Measurements from ENCODE around the gene MICAL1. TPM values are rescaled to one million over a fixed set of nuclear protein-coding genes. Genes with fewer than 3 reads are reported as not detected.

The MICAL1 gene
- total RNA-seq, 1 donor from 2014 or later = 38.8 TPM

- DNase-seq (ENCODE audit: low read depth, low spot score) = peak; percentile 52
These were observed 15.1 kb downstream of the MICAL1 start, which contains the start of the genes PPIL6 and SMPD2 for GRCh38 chr6:109440331-109441068. PPIL6 (minus strand) TSS chr6:109440628; CDS start chr6:109440590, 38 bp downstream. SMPD2 (plus strand) TSS chr6:109440724; CDS start chr6:109441122, 398 bp downstream.

- no peak for DNase-seq (ENCODE audit: low read depth, low spot score)
These were observed 19.5 kb downstream of the MICAL1 start for GRCh38 chr6:109436041-109436440.

- DNase-seq (ENCODE audit: low read depth, low spot score) = no peak
These were observed 21.1 kb downstream of the MICAL1 start for GRCh38 chr6:109434456-109434855.

- DNase-seq (ENCODE audit: low read depth, low spot score) = no peak
These were observed 26.1 kb downstream of the MICAL1 start for GRCh38 chr6:109429496-109429895.

GRCh38 chr6:109428889-109429477, 26.6 kb downstream of the MICAL1 start:
- no peak for DNase-seq (ENCODE audit: low read depth, low spot score)

- DNase-seq (ENCODE audit: low read depth, low spot score) = no peak
These were observed 30.6 kb downstream of the MICAL1 start for GRCh38 chr6:109424946-109425345.

GRCh38 chr6:109421184-109421583, 34.4 kb downstream of the MICAL1 start:
- no peak for DNase-seq (ENCODE audit: low read depth, low spot score)

GRCh38 chr6:109420751-109421150, 34.8 kb downstream of the MICAL1 start:
- DNase-seq (ENCODE audit: low read depth, low spot score) = no peak

- DNase-seq (ENCODE audit: low read depth, low spot score) = no peak
These were observed 37.9 kb downstream of the MICAL1 start for GRCh38 chr6:109417646-109418045.

GRCh38 chr6:109411034-109411433, 44.5 kb downstream of the MICAL1 start:
- no peak for DNase-seq (ENCODE audit: low read depth, low spot score)

GRCh38 chr6:109406196-109406595, 49.4 kb downstream of the MICAL1 start:
- DNase-seq (ENCODE audit: low read depth, low spot score) = no peak

GRCh38 chr6:109397020-109397419, 58.6 kb downstream of the MICAL1 start:
- DNase-seq (ENCODE audit: low read depth, low spot score) = no peak

- no peak for DNase-seq (ENCODE audit: low read depth, low spot score)
These were observed 59.4 kb downstream of the MICAL1 start for GRCh38 chr6:109396046-109396718.

Other genes starting within 250 kb of the MICAL1 start
- gene CD164, start 73.3 kb downstream of the MICAL1 start, total RNA-seq = 122 and 152 TPM in 2 replicates
- 0.49 and 1.1 TPM in 2 replicates for gene PPIL6, start 15.1 kb downstream of the MICAL1 start, total RNA-seq
- 10.7 and 14.2 TPM in 2 replicates for gene SMPD2, start 15.0 kb downstream of the MICAL1 start, total RNA-seq
- 6.8 and 8.3 TPM in 2 replicates for gene ZBTB24, start 27.4 kb upstream of the MICAL1 start, total RNA-seq
- 4.6 and 5.9 TPM in 2 replicates for gene AK9, start 235.4 kb upstream of the MICAL1 start, total RNA-seq
- gene FIG4, start 235.5 kb upstream of the MICAL1 start, total RNA-seq = 10.9 and 15.1 TPM in 2 replicates

Measured in pulmonary artery endothelial cell (primary cell).